IMR-90 (cell line): ENCODE measurements around the gene KRTCAP2. TPM values are rescaled to one million over a fixed set of nuclear protein-coding genes. Genes with fewer than 3 reads are reported as not detected.

ENCODE experiments used
- ATAC-seq: fragments of 200-7000 bp; cut with Tn5 transposase; 2 replicates; pipeline ENCODE4 v1.9.1; 2020; ENCODE audit warnings: low read depth, mild to moderate bottlenecking, moderate library complexity
- BruUV-seq: library from RNA; stranded (reverse); fragments of 400-500 nt; replicated peaks from 2 replicates; lab custom pipeline; 2021; lab: Mats Ljungman, UMichigan
- CTCF ChIA-PET: fragments of 300-600 bp; formaldehyde crosslinking; extraction: SDS; loops from one replicate; lab custom pipeline; 2021; ENCODE audit warnings: antibody characterized with exemption; lab: Yijun Ruan, JAX
- POLR2A ChIA-PET: fragments of 300-600 bp; sonication (Branson Sonifier 250); formaldehyde crosslinking; loops from one replicate; lab custom pipeline; 2022; ENCODE audit warnings: antibody characterized with exemption; ENCODE audit not compliant: unreplicated experiment; lab: Charles Lee
- DNase-seq: peaks from one replicate; pipeline ENCODE4 v3.0.0; 2013
- H2AFZ ChIP-seq: replicated peaks from 2 replicates; pipeline ENCODE3; 2013; ENCODE audit warnings: low read length, mild to moderate bottlenecking; ENCODE audit not compliant: poor library complexity
- H2AK5ac ChIP-seq: 2 replicates; pipeline ENCODE4 v1.6.1; 2013; ENCODE audit warnings: low read depth, low read length, inconsistent platforms
- H2AK9ac ChIP-seq: replicated peaks from 2 replicates; pipeline ENCODE3; 2013; ENCODE audit warnings: mild to moderate bottlenecking, low read depth, low read length, moderate library complexity; ENCODE audit not compliant: poor library complexity
- H2BK120ac ChIP-seq: 2 replicates; pipeline ENCODE4 v1.6.1; 2013; ENCODE audit warnings: low read depth, low read length, inconsistent platforms
- H2BK15ac ChIP-seq: 3 replicates; pipeline ENCODE4 v1.6.1; 2013; ENCODE audit warnings: low read depth, low read length, inconsistent platforms
- H2BK20ac ChIP-seq: 2 replicates; pipeline ENCODE4 v1.6.1; 2013; ENCODE audit warnings: low read depth, mild to moderate bottlenecking, inconsistent platforms, low read length, moderate library complexity
- H2BK5ac ChIP-seq: 2 replicates; pipeline ENCODE4 v1.6.1; 2013; ENCODE audit warnings: mild to moderate bottlenecking, low read depth, low read length, inconsistent platforms; ENCODE audit not compliant: poor library complexity, severe bottlenecking
- H3K14ac ChIP-seq: replicated peaks from 2 replicates; pipeline ENCODE4 v1.6.1; 2013; ENCODE audit warnings: low read depth, low read length, inconsistent platforms
- H3K18ac ChIP-seq: 2 replicates; pipeline ENCODE4 v1.6.1; 2013; ENCODE audit warnings: low read depth, low read length, control low read depth
- H3K23ac ChIP-seq: 2 replicates; pipeline ENCODE4 v1.6.1; 2013; ENCODE audit warnings: low read depth, low read length, inconsistent platforms
- H3K27ac ChIP-seq: 2 replicates; pipeline ENCODE4 v1.5.1; 2013; ENCODE audit warnings: mild to moderate bottlenecking, control low read depth, low read length; ENCODE audit not compliant: insufficient read depth
- H3K27me3 ChIP-seq: 2 replicates; pipeline ENCODE4 v1.6.1; 2013; ENCODE audit warnings: low read length; ENCODE audit not compliant: control insufficient read depth, insufficient read depth
- H3K36me3 ChIP-seq: 2 replicates; pipeline ENCODE4 v1.6.1; 2013; ENCODE audit warnings: low read length, mixed read lengths; ENCODE audit not compliant: control insufficient read depth, insufficient read depth
- H3K4ac ChIP-seq: 2 replicates; pipeline ENCODE4 v1.6.1; 2013; ENCODE audit warnings: low read depth, low read length, inconsistent platforms
- H3K4me1 ChIP-seq: 2 replicates; pipeline ENCODE4 v1.6.1; 2013; ENCODE audit warnings: low read length, mixed read lengths; ENCODE audit not compliant: control insufficient read depth, insufficient read depth
- H3K4me2 ChIP-seq: 2 replicates; pipeline ENCODE4 v1.6.1; 2013; ENCODE audit warnings: low read depth, mild to moderate bottlenecking, control low read depth, low read length, moderate library complexity
- H3K4me3 ChIP-seq: 2 replicates; pipeline ENCODE4 v1.5.1; 2013; ENCODE audit warnings: low read depth, mild to moderate bottlenecking, control low read depth, low read length, moderate library complexity; ENCODE audit not compliant: insufficient read depth
- H3K56ac ChIP-seq: 2 replicates; pipeline ENCODE4 v1.6.1; 2013; ENCODE audit warnings: low read length, inconsistent platforms; ENCODE audit not compliant: insufficient read depth; ENCODE audit errors: extremely low read depth
- H3K79me1 ChIP-seq, 2 experiments: 2 replicates each; pipeline ENCODE4 v1.6.1; 2013; ENCODE audit warnings: low read length in 2 of 2, inconsistent platforms in 1 of 2, low read depth in 1 of 2
- H3K9ac ChIP-seq: 2 replicates; pipeline ENCODE4 v1.6.1; 2013; ENCODE audit warnings: low read depth, low read length, control low read depth
- H3K9me1 ChIP-seq: 2 replicates; pipeline ENCODE4 v1.6.1; 2013; ENCODE audit warnings: low read length, inconsistent platforms; ENCODE audit not compliant: insufficient read depth
- H3K9me3 ChIP-seq: 2 replicates; pipeline ENCODE4 v1.6.1; 2013; ENCODE audit warnings: low read length; ENCODE audit not compliant: control insufficient read depth, insufficient read depth
- H4K20me1 ChIP-seq: 2 replicates; pipeline ENCODE4 v1.6.1; 2013; ENCODE audit warnings: low read length, inconsistent platforms; ENCODE audit not compliant: insufficient read depth
- H4K5ac ChIP-seq: 2 replicates; pipeline ENCODE4 v1.6.1; 2013; ENCODE audit warnings: mild to moderate bottlenecking, low read depth, low read length, control low read depth
- H4K8ac ChIP-seq, 2 experiments: 2 replicates each; pipeline ENCODE4 v1.6.1; 2013; ENCODE audit warnings: low read depth in 2 of 2, low read length in 2 of 2, control low read depth in 1 of 2, inconsistent platforms in 1 of 2
- H4K91ac ChIP-seq: 2 replicates; pipeline ENCODE4 v1.6.1; 2013; ENCODE audit warnings: low read depth, low read length, inconsistent platforms; ENCODE audit not compliant: insufficient read depth
- CEBPB ChIP-seq: IDR thresholded peaks from 2 replicates; pipeline ENCODE4 v1.6.1; 2012; ENCODE audit warnings: low read depth, low read length, improper control_type of control experiment
- CHD1 ChIP-seq: IDR thresholded peaks from 2 replicates; pipeline ENCODE4 v1.6.1; 2012; ENCODE audit warnings: low read depth, low read length, improper control_type of control experiment
- CTCF ChIP-seq: conservative IDR thresholded peaks from 2 replicates; pipeline ENCODE4 v1.5.1; 2012; ENCODE audit warnings: mild to moderate bottlenecking, low read depth, low read length, improper control_type of control experiment
- ELK1 ChIP-seq: fragments of 150-350 bp; IDR thresholded peaks from 2 replicates; pipeline ENCODE4 v1.6.1; 2016; ENCODE audit warnings: low read depth, mild to moderate bottlenecking, low read length, moderate library complexity, borderline replicate concordance
- MAFK ChIP-seq: IDR thresholded peaks from 2 replicates; pipeline ENCODE4 v1.6.1; 2012; ENCODE audit warnings: low read depth, low read length, improper control_type of control experiment
- MAZ ChIP-seq: IDR thresholded peaks from 2 replicates; pipeline ENCODE4 v1.6.1; 2012; ENCODE audit warnings: low read depth, mild to moderate bottlenecking, low read length, improper control_type of control experiment, moderate library complexity, borderline replicate concordance
- NFE2L2 ChIP-seq: fragments of 150-350 bp; IDR thresholded peaks from 2 replicates; pipeline ENCODE4 v1.6.1; 2016; ENCODE audit warnings: low read depth, mild to moderate bottlenecking, low read length
- RAD21 ChIP-seq: IDR thresholded peaks from 2 replicates; pipeline ENCODE4 v1.6.1; 2012; ENCODE audit warnings: low read length, improper control_type of control experiment
- RCOR1 ChIP-seq: IDR thresholded peaks from 2 replicates; pipeline ENCODE4 v1.6.1; 2012; ENCODE audit warnings: mild to moderate bottlenecking, low read length, improper control_type of control experiment; ENCODE audit not compliant: insufficient replicate concordance
- RFX5 ChIP-seq: IDR thresholded peaks from 2 replicates; pipeline ENCODE4 v1.8.0; 2012; ENCODE audit warnings: low read depth, mild to moderate bottlenecking, low read length, moderate library complexity
- SMC3 ChIP-seq: fragments of 150-350 bp; IDR thresholded peaks from 2 replicates; pipeline ENCODE4 v1.6.1; 2016; ENCODE audit warnings: low read depth, mild to moderate bottlenecking, antibody characterized with exemption, low read length, moderate library complexity
- USF2 ChIP-seq: fragments of 150-350 bp; IDR thresholded peaks from 2 replicates; pipeline ENCODE4 v1.6.1; 2017; ENCODE audit warnings: mild to moderate bottlenecking, antibody characterized with exemption, low read length, low read depth
- WGBS, 2 experiments: methylation state at CpG; one replicate each; pipeline versions ENCODE4 v1.1.5 to v1.1.7; 2013; ENCODE audit warnings: missing lambda C conversion rate in 2 of 2; ENCODE audit not compliant: insufficient read length in 1 of 2; ENCODE audit errors: extremely low coverage in 2 of 2; 5-methylcytosine and 5-hydroxymethylcytosine counted together
- dilution Hi-C: fragments of 300-500 bp; cut with HindIII; formaldehyde crosslinking; loops from one replicate; pipeline ENCODE4 v1.14.3; 2018; ENCODE audit warnings: low sequenced_read_pairs; ENCODE audit not compliant: unreplicated experiment
- in situ Hi-C: fragments of 300-500 bp; cut with MboI; formaldehyde crosslinking; loops from 3 replicates; pipeline ENCODE4 v1.14.3; 2019; ENCODE audit warnings: low sequenced_read_pairs, inconsistent platforms, mixed read lengths
- intact Hi-C: fragments of 100-400 bp; cut with micrococcal nuclease; formaldehyde crosslinking; loops from 2 replicates; pipeline ENCODE4 v1.10.0; 2022
- polyA plus RNA-seq, 3 experiments: library from polyadenylated mRNA; depleted of rRNA; stranded (reverse); fragments of >200 nt; gene quantifications; 2 replicates each; pipeline ENCODE4 v1.2.3, GENCODE V29; 2012; ENCODE audit warnings: low replicate concordance in 1 of 3
- total RNA-seq: library from RNA; depleted of rRNA; stranded (reverse); fragments of >200 nt; gene quantifications from 2 replicates; pipeline ENCODE4 v1.2.3, GENCODE V29; 2012

Gene KRTCAP2
- total and polyA plus RNA-seq, 2 of the 4 experiments (the other 2 are of a cell fraction): 76.7 to 232 TPM

- TF ChIP-seq NFE2L2: no peak
Measured at GRCh38 chr1:155166471-155167165, 6.5 kb downstream of the KRTCAP2 start (continued).

GRCh38 chr1:155166051-155166470 lies 7.0 kb downstream of the KRTCAP2 start:
- no peaks in the 10 kb centered on the region; the same call in 1 of the 2 replicates for H3K9me1 ChIP-seq
- no peak for TF ChIP-seq CEBPB
- no peak for TF ChIP-seq SMC3
- no peak for TF ChIP-seq RAD21
- TF ChIP-seq CHD1: no peak
- TF ChIP-seq NFE2L2: no peak
- TF ChIP-seq MAFK: no peak
- no peak for TF ChIP-seq USF2
- TF ChIP-seq RFX5: no peak
- no peak for TF ChIP-seq CTCF
- no peak for TF ChIP-seq ELK1
- no peak for TF ChIP-seq RCOR1
- no peak for TF ChIP-seq MAZ

More at GRCh38 chr1:155166051-155166470, 7.0 kb downstream of the KRTCAP2 start:
- Histone ChIP-seq H2AK9ac (no peak overlapping the region), H3K4me1 (peaks cover 2% of the 10 kb centered on the region; the same call in 1 of the 2 replicates), H3K23ac (no peak overlapping the region), H3K4ac (no peak overlapping the region), H3K27me3 (peaks cover 6% of the 10 kb centered on the region; the same call in 1 of the 2 replicates), H4K20me1 (no peaks in the 10 kb centered on the region), H4K91ac (no peak overlapping the region), H3K9ac (no peak overlapping the region), H2BK20ac (no peak overlapping the region), H3K79me1 (peaks cover 0 to 5% of the 10 kb centered on the region in 2 experiments; a peak in 3 of 4 replicates), H3K36me3 (peaks cover 16% of the 10 kb centered on the region), H3K4me2 (no peak overlapping the region), H3K18ac (no peak overlapping the region), H2AK5ac (no peak overlapping the region), H2BK120ac (no peak overlapping the region), H2BK15ac (no peak overlapping the region), H3K56ac (no peak overlapping the region), H2BK5ac (no peak overlapping the region), H4K5ac (no peak overlapping the region), H4K8ac (no peak overlapping the region), H3K4me3 (no peak overlapping the region), H3K27ac (no peak overlapping the region), H3K14ac (no peak overlapping the region), H3K9me3 (no peaks in the 10 kb centered on the region), H2AFZ (peak overlapping the region; percentile 32)
- in situ Hi-C loops: loop anchor here (5.0 kb wide), 1 partner anchor 74 kb away; no protein-coding TSS in a partner anchor
- ATAC-seq (no peak), DNase-seq (no peak)
- dilution Hi-C loops: no loop called here
- ChIA-PET POLR2A (no interaction called here), CTCF (interaction anchor here (3.1 kb wide), 1 partner anchor 75 kb away, joined by 18 read pairs; no protein-coding TSS in a partner anchor)
- 51% methylated on average over 7 of the region's 8 CpGs; no CpG with 5 or more reads in 1 of the 2 experiments for WGBS, 2 experiments
- BruUV-seq: no TSS peak
- intact Hi-C loops: no loop called here
